B cell (primary cell): ENCODE data around the gene IFNA13. TPM values are rescaled to one million over a fixed set of nuclear protein-coding genes. Genes with fewer than 3 reads are reported as not detected.

Source experiments
- ATAC-seq: fragments of 200-7000 bp; cut with Tn5 transposase; one replicate; pipeline ENCODE4 v1.10.0; 2021; ENCODE audit warnings: low read depth, mild to moderate bottlenecking, moderate number of reproducible peaks, moderate library complexity
- CTCF ChIA-PET: fragments of 350-600 bp; sonication (Branson Sonifier 250); formaldehyde crosslinking; loops from one replicate; lab custom pipeline; 2021; ENCODE audit warnings: antibody characterized with exemption, inconsistent platforms; lab: Charles Lee
- POLR2A ChIA-PET: fragments of 350-600 bp; sonication (Branson Sonifier 250); formaldehyde crosslinking; loops from one replicate; lab custom pipeline; 2021; ENCODE audit warnings: antibody characterized with exemption; lab: Charles Lee
- DNase-seq: peaks from one replicate; pipeline ENCODE4 v3.0.0; 2013
- H2AFZ ChIP-seq: 2 replicates; pipeline ENCODE4 v1.6.1; 2012; ENCODE audit warnings: mild to moderate bottlenecking, low read depth, low read length; ENCODE audit not compliant: insufficient read depth, poor library complexity, severe bottlenecking
- H3K27ac ChIP-seq, 2 donors: 1 replicate in 1 of 2; 2 replicates in 1 of 2; pipeline ENCODE4 v1.5.1; 2012 to 2013; ENCODE audit warnings: low read length in 2 of 2, mild to moderate bottlenecking in 2 of 2, moderate library complexity in 1 of 2
- H3K27me3 ChIP-seq, 4 experiments: fragments of 200-600 bp in 1 of 4; sonication (generic) in 1 of 4; replicated peaks in 1 of 4; 1 replicate in 2 of 4; 2 replicates in 2 of 4; pipeline versions ENCODE4 v1.6.1 to v1.7.0; 2013 to 2016; ENCODE audit warnings: low read length in 3 of 4, mild to moderate bottlenecking in 2 of 4, mixed read lengths in 1 of 4, moderate library complexity in 1 of 4; ENCODE audit not compliant: insufficient read depth in 4 of 4, control insufficient read depth in 3 of 4; ENCODE audit errors: control extremely low read depth in 1 of 4
- H3K36me3 ChIP-seq, 2 experiments: replicated peaks in 1 of 2; 1 replicate in 1 of 2; 2 replicates in 1 of 2; pipeline versions ENCODE4 v1.6.1 to v1.7.1; 2013; ENCODE audit warnings: low read length in 1 of 2; ENCODE audit not compliant: insufficient read depth in 2 of 2, control insufficient read depth in 1 of 2; ENCODE audit errors: control extremely low read depth in 1 of 2, extremely low read depth in 1 of 2
- H3K4me1 ChIP-seq, 2 donors: fragments of 200-600 bp in 1 of 2; sonication (generic) in 1 of 2; 1 replicate in 1 of 2; 2 replicates in 1 of 2; pipeline versions ENCODE4 v1.5.1 to v1.6.1; 2013 to 2017; ENCODE audit warnings: low read length in 2 of 2; ENCODE audit not compliant: control insufficient read depth in 2 of 2, insufficient read depth in 2 of 2
- H3K4me2 ChIP-seq: replicated peaks from 2 replicates; pipeline ENCODE3; 2012; ENCODE audit warnings: mild to moderate bottlenecking, low read depth, low read length; ENCODE audit not compliant: poor library complexity, severe bottlenecking
- H3K4me3 ChIP-seq, 5 experiments: fragments of 200-600 bp in 1 of 5; sonication (generic) in 1 of 5; 1 replicate in 3 of 5; 2 replicates in 2 of 5; pipeline versions ENCODE4 v1.5.1 to v1.7.0; 2011 to 2016; ENCODE audit warnings: low read length in 4 of 5, mild to moderate bottlenecking in 4 of 5, low read depth in 2 of 5, control low read depth in 1 of 5, moderate library complexity in 1 of 5; ENCODE audit not compliant: insufficient read depth in 1 of 5; ENCODE audit errors: control extremely low read depth in 1 of 5, extremely low read depth in 1 of 5
- H3K79me2 ChIP-seq: fragments of 200-600 bp; sonication (generic); one replicate; pipeline ENCODE4 v1.6.0; 2016; ENCODE audit warnings: low read length; ENCODE audit not compliant: control insufficient read depth, insufficient read depth
- H3K9ac ChIP-seq: fragments of 200-600 bp; sonication (generic); 2 replicates; pipeline ENCODE4 v1.6.1; 2017; ENCODE audit warnings: mild to moderate bottlenecking, low read length, moderate library complexity
- H3K9me3 ChIP-seq, 3 donors: one replicate each; pipeline versions ENCODE4 v1.6.1 to v1.7.1; 2013; ENCODE audit warnings: low read length in 2 of 3; ENCODE audit not compliant: control insufficient read depth in 2 of 3, insufficient read depth in 1 of 3; ENCODE audit errors: control extremely low read depth in 1 of 3
- H4K20me1 ChIP-seq: 2 replicates; pipeline ENCODE4 v1.6.0; 2012; ENCODE audit warnings: mild to moderate bottlenecking, low read length; ENCODE audit not compliant: insufficient read depth, control insufficient read depth, poor library complexity, severe bottlenecking
- H3K27ac Mint-ChIP-seq: one replicate; pipeline ENCODE4 v1.8.0; 2021; ENCODE audit warnings: mixed read lengths
- H3K27me3 Mint-ChIP-seq: one replicate; pipeline ENCODE4 v1.8.0; 2021; ENCODE audit warnings: mixed read lengths
- H3K4me1 Mint-ChIP-seq: one replicate; pipeline ENCODE4 v1.8.0; 2021; ENCODE audit warnings: mixed read lengths
- H3K4me3 Mint-ChIP-seq: one replicate; pipeline ENCODE4 v1.8.0; 2021; ENCODE audit warnings: mixed read lengths
- H3K9me3 Mint-ChIP-seq: one replicate; pipeline ENCODE4 v1.8.0; 2022; ENCODE audit warnings: mixed read lengths; ENCODE audit not compliant: insufficient read depth
- EZH2 ChIP-seq: IDR thresholded peaks from 2 replicates; pipeline ENCODE4 v1.6.1; 2012; ENCODE audit warnings: borderline replicate concordance, low read depth, mild to moderate bottlenecking, moderate library complexity, low read length; ENCODE audit not compliant: insufficient read depth, poor library complexity, severe bottlenecking
- WGBS: methylation state at CpG from one replicate; pipeline ENCODE4 v1.1.5; 2013; ENCODE audit warnings: missing lambda C conversion rate; ENCODE audit not compliant: insufficient coverage; 5-methylcytosine and 5-hydroxymethylcytosine counted together
- intact Hi-C: fragments of 100-400 bp; cut with micrococcal nuclease; formaldehyde crosslinking; loops from one replicate; pipeline ENCODE4 v1.10.0; 2022
- polyA plus RNA-seq: library from polyadenylated mRNA; depleted of rRNA; stranded (reverse); fragments of >200 nt; gene quantifications from 2 replicates; pipeline ENCODE4 v1.2.3, GENCODE V29; 2012
- total RNA-seq, 2 donors: library from RNA; stranded (reverse); fragments of 120-200 nt in 1 of 2; gene quantifications; 1 replicate in 1 of 2; 2 replicates in 1 of 2; pipeline versions ENCODE4 v1.2.3 to v1.2.4, GENCODE V29; 2013 to 2022
- TF ChIP-seq, protein P1 (sequence below): fragments of 200-600 bp; IDR thresholded peaks from one replicate; pipeline ENCODE4 v1.8.0; 2022; ENCODE audit warnings: antibody characterized with exemption, mild to moderate bottlenecking

Gene IFNA13
- total and polyA plus RNA-seq, 2 donors (not counting 1 experiment from before 2014, with no cell fraction given): not detected

DNA sequence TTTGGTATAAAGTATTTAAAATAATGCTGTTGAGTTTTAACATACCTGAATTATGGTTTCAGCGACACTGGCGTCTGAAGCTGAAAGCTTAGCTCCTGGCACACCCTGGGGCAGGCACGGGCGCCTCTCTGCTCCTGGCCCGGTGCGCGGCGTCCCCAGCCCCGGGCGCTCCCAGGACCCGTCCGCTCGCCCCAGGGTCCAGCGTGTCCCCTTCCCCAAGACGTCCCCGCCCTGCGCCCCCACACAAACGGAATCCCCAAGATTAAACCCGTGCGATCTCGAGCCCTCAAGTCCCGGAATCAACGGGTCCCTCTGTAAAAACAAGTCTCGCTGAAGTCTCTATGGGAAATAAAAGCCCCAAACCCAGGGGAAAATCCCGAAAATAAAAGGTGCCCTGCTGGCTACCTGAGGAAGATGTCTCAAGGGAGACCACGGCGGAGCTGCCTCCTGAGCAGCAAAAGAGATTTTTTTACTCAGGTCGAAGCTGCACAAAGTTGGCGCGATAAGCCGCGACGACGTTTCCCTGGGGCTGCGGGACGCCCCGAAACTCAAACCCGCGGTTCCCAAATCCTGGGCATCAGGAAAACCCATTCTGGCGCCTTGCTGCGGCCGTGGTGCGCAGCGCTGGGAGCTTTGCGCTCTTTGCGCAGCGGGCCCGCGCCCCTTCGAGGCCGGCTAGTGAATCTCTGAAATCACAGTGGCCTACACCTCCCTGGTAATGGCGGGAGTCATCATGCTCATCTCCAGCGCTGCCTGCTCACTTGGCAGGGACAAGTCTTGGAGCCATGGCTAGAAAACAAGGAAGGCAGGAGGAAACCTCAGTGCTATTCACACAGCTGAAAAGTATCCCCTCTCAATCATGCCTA lies 34.8 kb upstream of the IFNA13 start:
- no peaks in the 10 kb centered on the region for H3K36me3 ChIP-seq
- H3K4me3 Mint-ChIP-seq: peak overlapping the region; percentile 58
- intact Hi-C loops: no loop called here
- peak overlapping the region; percentile 62 for H3K4me2 ChIP-seq
- TF ChIP-seq, protein P1, sequence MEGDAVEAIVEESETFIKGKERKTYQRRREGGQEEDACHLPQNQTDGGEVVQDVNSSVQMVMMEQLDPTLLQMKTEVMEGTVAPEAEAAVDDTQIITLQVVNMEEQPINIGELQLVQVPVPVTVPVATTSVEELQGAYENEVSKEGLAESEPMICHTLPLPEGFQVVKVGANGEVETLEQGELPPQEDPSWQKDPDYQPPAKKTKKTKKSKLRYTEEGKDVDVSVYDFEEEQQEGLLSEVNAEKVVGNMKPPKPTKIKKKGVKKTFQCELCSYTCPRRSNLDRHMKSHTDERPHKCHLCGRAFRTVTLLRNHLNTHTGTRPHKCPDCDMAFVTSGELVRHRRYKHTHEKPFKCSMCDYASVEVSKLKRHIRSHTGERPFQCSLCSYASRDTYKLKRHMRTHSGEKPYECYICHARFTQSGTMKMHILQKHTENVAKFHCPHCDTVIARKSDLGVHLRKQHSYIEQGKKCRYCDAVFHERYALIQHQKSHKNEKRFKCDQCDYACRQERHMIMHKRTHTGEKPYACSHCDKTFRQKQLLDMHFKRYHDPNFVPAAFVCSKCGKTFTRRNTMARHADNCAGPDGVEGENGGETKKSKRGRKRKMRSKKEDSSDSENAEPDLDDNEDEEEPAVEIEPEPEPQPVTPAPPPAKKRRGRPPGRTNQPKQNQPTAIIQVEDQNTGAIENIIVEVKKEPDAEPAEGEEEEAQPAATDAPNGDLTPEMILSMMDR: no peak
- no peak for TF ChIP-seq EZH2
- H3K4me1 Mint-ChIP-seq: peaks cover 10% of the 10 kb centered on the region
- POLR2A ChIA-PET: no interaction called here
- H2AFZ ChIP-seq: peak overlapping the region; percentile 48
- no peaks in the 10 kb centered on the region for H3K9me3 ChIP-seq
- H3K9me3 Mint-ChIP-seq: no peaks in the 10 kb centered on the region
- peaks cover 1 to 41% (median 33%) of the 10 kb centered on the region in 4 experiments for H3K27me3 ChIP-seq
- 5% methylated on average over 53 of the region's 53 CpGs for WGBS
- ATAC-seq (peak; percentile 24), DNase-seq (peak; percentile 38)
- peak overlapping the region in 2 of 5 experiments; percentile 14 to 35 for H3K4me3 ChIP-seq
- H3K27ac ChIP-seq: no peak overlapping the region
- H3K79me2 ChIP-seq: no peaks in the 10 kb centered on the region
- peak overlapping the region; percentile 41 for H3K9ac ChIP-seq
- no peaks in the 10 kb centered on the region for H4K20me1 ChIP-seq
- no peak overlapping the region for H3K27ac Mint-ChIP-seq
- CTCF ChIA-PET: interaction anchor here (1.0 to 2.1 kb wide), 5 partner anchors 10 to 77 kb away, joined by 3 to 8 read pairs (median 4); no protein-coding TSS in a partner anchor
- peaks cover 9 to 14% of the 10 kb centered on the region in 2 donors for H3K4me1 ChIP-seq
- peaks cover 64% of the 10 kb centered on the region for H3K27me3 Mint-ChIP-seq

DNA sequence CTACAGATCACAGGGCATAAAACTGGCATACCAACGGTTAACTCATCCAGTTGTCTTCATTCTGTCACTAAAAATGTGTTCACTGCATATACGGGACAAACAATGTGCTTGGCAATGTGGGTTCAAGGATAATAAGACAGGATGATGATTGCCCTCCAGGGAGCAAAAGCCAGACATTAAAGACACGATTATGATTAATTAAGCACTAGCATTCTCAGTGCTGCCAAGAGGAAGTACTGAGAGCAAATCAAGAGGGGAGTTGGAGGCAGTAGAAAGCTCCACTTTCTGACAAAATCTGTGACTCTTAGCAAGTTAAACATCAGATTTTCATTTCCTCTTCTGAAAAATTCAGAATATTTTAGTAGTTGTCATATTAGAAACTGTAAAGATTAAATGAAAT lies 32.1 kb upstream of the IFNA13 start:
- intact Hi-C loops: loop anchor here (2.0 to 5.0 kb wide), 2 partner anchors 13 to 32 kb away; no protein-coding TSS in a partner anchor
- peaks cover 17 to 22% of the 10 kb centered on the region in 2 donors for H3K4me1 ChIP-seq
- no peak for TF ChIP-seq EZH2
- TF ChIP-seq, protein P1: no peak
- H3K27me3 ChIP-seq: peaks cover 4 to 58% (median 49%) of the 10 kb centered on the region in 4 experiments
- H4K20me1 ChIP-seq: no peaks in the 10 kb centered on the region
- H2AFZ ChIP-seq: no peak overlapping the region
- no peaks in the 10 kb centered on the region for H3K79me2 ChIP-seq
- H3K4me2 ChIP-seq: no peak overlapping the region
- no peak overlapping the region for H3K4me3 ChIP-seq
- no peaks in the 10 kb centered on the region for H3K36me3 ChIP-seq
- WGBS: no CpG with 5 or more reads among the region's 3 CpGs
- no peaks in the 10 kb centered on the region for H3K9me3 ChIP-seq
- ATAC-seq (no peak), DNase-seq (no peak)
- H3K27ac ChIP-seq: no peak overlapping the region
- Mint-ChIP-seq H3K4me3 (no peak overlapping the region), H3K27ac (no peak overlapping the region), H3K27me3 (peaks cover 74% of the 10 kb centered on the region), H3K4me1 (peaks cover 22% of the 10 kb centered on the region), H3K9me3 (no peaks in the 10 kb centered on the region)
- H3K9ac ChIP-seq: no peak overlapping the region
- ChIA-PET POLR2A (no interaction called here), CTCF (no interaction called here)
